ENCODE measurements around the gene MAP7D3. TPM values are rescaled to one million over a fixed set of nuclear protein-coding genes. Genes with fewer than 3 reads are reported as not detected.

Gene MAP7D3
- total RNA-seq, 1 experiment from 2014 or later: 15.0 TPM

GRCh38 chrX:136203951-136204350 is 47.2 kb downstream of the MAP7D3 start:
- no peak overlapping the region for H3K9ac ChIP-seq (ENCODE audit: low read length)
- H2AFZ ChIP-seq (ENCODE audit: low read depth, low read length, poor library complexity, severe bottlenecking): no peak overlapping the region
- no peaks in the 10 kb centered on the region for H3K4me1 ChIP-seq (ENCODE audit: control insufficient read depth in 1 of 2, insufficient read depth in 2 of 2, low read length in 2 of 2)
- no peak overlapping the region for H3K4me2 ChIP-seq (ENCODE audit: low read length)
- H3K9me3 ChIP-seq (ENCODE audit: control insufficient read depth in 1 of 2, insufficient read depth in 1 of 2, low read depth in 1 of 2, low read length in 2 of 2): no peaks in the 10 kb centered on the region
- no peaks in the 10 kb centered on the region for H3K9me2 ChIP-seq (ENCODE audit: insufficient read depth)
- ChIA-PET CTCF (no interaction called here), POLR2A (no interaction called here), RAD21 (ENCODE audit: low non-redundant PET in 1 of 2, low total read pairs in 2 of 2, uncharacterized antibody in 2 of 2, unreplicated experiment in 2 of 2) (no interaction called here)
- no TSS peak for BruUV-seq (replicated peaks)
- no peak for DNase-seq (ENCODE audit: low read depth, low spot score)
- H3K4me3 ChIP-seq (replicated peaks in 1 of 2; ENCODE audit: low read depth in 1 of 2, low read length in 2 of 2): no peak overlapping the region
- no peak for TF ChIP-seq POLR2AphosphoS5 (IDR thresholded peaks at IDR 0.05; ENCODE audit: low read depth, low read length)
- no peak for TF ChIP-seq SRF (IDR thresholded peaks at IDR 0.05; ENCODE audit: low read depth)
- no peak for TF ChIP-seq SIN3A (IDR thresholded peaks at IDR 0.05; ENCODE audit: low read depth)
- no peak for TF ChIP-seq MAX (IDR thresholded peaks at IDR 0.05)
- no peak for TF ChIP-seq ELF1 (IDR thresholded peaks at IDR 0.05; ENCODE audit: borderline replicate concordance, low read depth)
- TF ChIP-seq CBX3 (IDR thresholded peaks at IDR 0.05; ENCODE audit: low read depth): no peak
- no peak for TF ChIP-seq RAD21 (IDR thresholded peaks at IDR 0.05; ENCODE audit: low read depth)
- TF ChIP-seq SP1 (IDR thresholded peaks at IDR 0.05; ENCODE audit: low read depth): no peak
- H3K36me3 ChIP-seq (ENCODE audit: control insufficient read depth in 1 of 2, insufficient read depth in 2 of 2, low read length in 2 of 2): no peaks in the 10 kb centered on the region
- H3K79me2 ChIP-seq (ENCODE audit: insufficient read depth, low read length): no peaks in the 10 kb centered on the region
- H3K27ac ChIP-seq (ENCODE audit: low read depth, low read length): no peak overlapping the region
- intact Hi-C loops (cut with micrococcal nuclease): no loop called here
- no peak for ATAC-seq
- no peaks in the 10 kb centered on the region for H4K20me1 ChIP-seq (ENCODE audit: insufficient read depth)
- H3K27me3 ChIP-seq (ENCODE audit: insufficient read depth, low read length): no peaks in the 10 kb centered on the region

- ATAC-seq: no peak
- H3K36me3 ChIP-seq (ENCODE audit: control insufficient read depth in 1 of 2, insufficient read depth in 2 of 2, low read length in 2 of 2): no peaks in the 10 kb centered on the region
- CTCF ChIA-PET: interaction anchor here (1.1 kb wide), 1 partner anchor 175 kb away, joined by 3 read pairs; no protein-coding TSS in a partner anchor
- DNase-seq (ENCODE audit: low read depth, low spot score): no peak
- no peaks in the 10 kb centered on the region for H3K9me2 ChIP-seq (ENCODE audit: insufficient read depth)
- no peak for TF ChIP-seq SIN3A (IDR thresholded peaks at IDR 0.05; ENCODE audit: low read depth)
- TF ChIP-seq TCF7L2 (IDR thresholded peaks at IDR 0.05; ENCODE audit: borderline replicate concordance, extremely low read depth, insufficient read depth, insufficient read length): no peak
- no peak for TF ChIP-seq ZFX (IDR thresholded peaks at IDR 0.05)
- TF ChIP-seq EGR1 (IDR thresholded peaks at IDR 0.05; ENCODE audit: low read depth): no peak
- TF ChIP-seq CEBPB (IDR thresholded peaks at IDR 0.05; ENCODE audit: low read depth): no peak
- no peak for TF ChIP-seq SP1 (IDR thresholded peaks at IDR 0.05; ENCODE audit: low read depth)
- no peak for TF ChIP-seq POLR2AphosphoS5 (IDR thresholded peaks at IDR 0.05; ENCODE audit: low read depth, low read length)
- no peak for TF ChIP-seq FOSL1 (IDR thresholded peaks at IDR 0.05; ENCODE audit: low read depth)
- TF ChIP-seq RAD21 (IDR thresholded peaks at IDR 0.05; ENCODE audit: low read depth): no peak
- TF ChIP-seq JUND (IDR thresholded peaks at IDR 0.05): no peak
- TF ChIP-seq POLR2A (IDR thresholded peaks at IDR 0.05; ENCODE audit: borderline replicate concordance, extremely low read depth, insufficient read depth, insufficient read length): no peak
- TF ChIP-seq YY1 (IDR thresholded peaks at IDR 0.05; ENCODE audit: extremely low read depth, insufficient replicate concordance, low read depth, low read length): no peak
- no peak for TF ChIP-seq ZNF274 (IDR thresholded peaks at IDR 0.05; ENCODE audit: low read depth, low read length)
- TF ChIP-seq EZH2phosphoT487 (IDR thresholded peaks at IDR 0.05; ENCODE audit: borderline replicate concordance): no peak
- TF ChIP-seq ELF1 (IDR thresholded peaks at IDR 0.05; ENCODE audit: borderline replicate concordance, low read depth): no peak
- no peak for TF ChIP-seq MAX (IDR thresholded peaks at IDR 0.05)
- no peak for TF ChIP-seq CBX3 (IDR thresholded peaks at IDR 0.05; ENCODE audit: low read depth)
- no peak for TF ChIP-seq REST (IDR thresholded peaks at IDR 0.05; ENCODE audit: low read depth)
- no peaks in the 10 kb centered on the region for H3K27me3 ChIP-seq (ENCODE audit: insufficient read depth, low read length)
- H3K9me3 ChIP-seq (ENCODE audit: control insufficient read depth in 1 of 2, insufficient read depth in 1 of 2, low read depth in 1 of 2, low read length in 2 of 2): no peaks in the 10 kb centered on the region
- H3K27ac ChIP-seq (ENCODE audit: low read depth, low read length): no peak overlapping the region
- no peak overlapping the region for H2AFZ ChIP-seq (ENCODE audit: low read depth, low read length, poor library complexity, severe bottlenecking)
- H3K4me1 ChIP-seq (ENCODE audit: control insufficient read depth in 1 of 2, insufficient read depth in 2 of 2, low read length in 2 of 2): no peaks in the 10 kb centered on the region
- H4K20me1 ChIP-seq (ENCODE audit: insufficient read depth): no peaks in the 10 kb centered on the region
- POLR2A ChIA-PET: no interaction called here
- H3K4me3 ChIP-seq (replicated peaks in 1 of 2; ENCODE audit: low read depth in 1 of 2, low read length in 2 of 2): no peak overlapping the region
- H3K4me2 ChIP-seq (ENCODE audit: low read length): no peak overlapping the region
- BruUV-seq (replicated peaks): no TSS peak
- intact Hi-C loops (cut with micrococcal nuclease): no loop called here
- H3K9ac ChIP-seq (ENCODE audit: low read length): no peak overlapping the region
- RAD21 ChIA-PET (ENCODE audit: low non-redundant PET in 1 of 2, low total read pairs in 2 of 2, uncharacterized antibody in 2 of 2, unreplicated experiment in 2 of 2): no interaction called here
- H3K79me2 ChIP-seq (ENCODE audit: insufficient read depth, low read length): no peaks in the 10 kb centered on the region
Observed at GRCh38 chrX:136203438-136203837, 47.8 kb downstream of the MAP7D3 start.

All from HCT116 (cell line).